HuH-7 (cell line): ENCODE results near the gene GUCA2A.

Experiments
- DNase-seq: peaks from one replicate; pipeline ENCODE4 v3.0.0; 2011; ENCODE audit warnings: low spot score

The GUCA2A gene

GRCh38 chr1:42153624-42154023 is 10.9 kb downstream of the GUCA2A start:
- no peak for DNase-seq

DNA sequence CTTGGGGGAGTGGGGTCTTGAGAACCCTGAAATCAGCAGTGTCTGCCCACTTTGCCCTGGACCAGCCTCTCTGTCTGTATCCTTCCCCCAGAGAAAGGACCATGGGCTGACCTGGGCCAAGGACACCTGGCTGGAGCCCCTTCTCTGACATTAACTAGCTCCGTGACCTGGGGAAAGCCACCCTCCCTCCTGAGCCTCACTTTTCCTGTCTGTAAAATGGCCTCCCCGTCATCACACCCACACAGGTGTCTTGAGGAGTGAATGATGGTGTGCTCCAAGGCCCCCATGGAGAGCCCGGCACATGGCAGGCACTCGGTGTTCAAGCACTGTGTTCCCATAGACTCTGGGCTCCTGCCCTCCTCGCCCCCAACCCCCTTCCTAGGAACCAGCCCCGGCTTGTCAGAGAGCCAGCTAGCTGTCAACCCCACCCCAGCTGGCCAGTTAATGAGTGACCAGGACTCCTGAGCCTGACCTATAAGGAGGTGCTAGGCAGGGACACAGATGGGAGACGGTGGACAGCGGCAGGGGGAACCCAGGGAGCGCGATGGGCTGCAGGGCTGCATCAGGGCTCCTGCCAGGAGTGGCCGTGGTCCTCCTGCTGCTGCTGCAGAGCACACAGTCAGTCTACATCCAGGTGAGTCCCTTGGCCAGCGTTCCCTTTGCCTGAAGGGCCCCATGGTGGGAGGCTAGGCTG is 11.5 kb downstream of the GUCA2A start, which contains the start of gene GUCA2B:
Gene GUCA2B (plus strand): TSS at position 504 of the 694 bp plus-strand sequence. CDS start 41 bp downstream, at position 545.
- no peak for DNase-seq

- DNase-seq, result no peak
Observed at GRCh38 chr1:42152119-42152518, 12.4 kb downstream of the GUCA2A start.

DNA sequence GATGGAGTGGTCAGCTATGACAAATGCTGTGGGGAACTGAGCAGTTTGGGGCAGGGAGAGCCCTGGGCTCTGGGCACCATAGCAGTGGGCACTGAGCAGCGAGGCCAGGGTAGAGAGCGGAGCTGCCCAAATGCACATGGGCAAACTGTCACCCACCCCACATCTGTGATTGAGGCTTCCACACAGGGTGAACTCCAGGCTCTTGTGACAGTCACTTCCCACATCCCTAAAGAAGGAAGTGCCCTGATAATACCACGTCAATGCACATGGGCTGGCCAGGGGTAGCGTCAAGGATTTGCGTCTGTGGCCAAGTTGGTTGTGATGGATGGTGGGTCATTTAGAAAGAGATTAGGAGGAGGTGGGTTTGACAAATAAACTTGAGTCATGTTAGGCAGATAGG is 13.9 kb downstream of the GUCA2A start:
- no peak for DNase-seq

GRCh38 chr1:42148166-42148565 is 16.4 kb downstream of the GUCA2A start:
- no peak for DNase-seq

DNA sequence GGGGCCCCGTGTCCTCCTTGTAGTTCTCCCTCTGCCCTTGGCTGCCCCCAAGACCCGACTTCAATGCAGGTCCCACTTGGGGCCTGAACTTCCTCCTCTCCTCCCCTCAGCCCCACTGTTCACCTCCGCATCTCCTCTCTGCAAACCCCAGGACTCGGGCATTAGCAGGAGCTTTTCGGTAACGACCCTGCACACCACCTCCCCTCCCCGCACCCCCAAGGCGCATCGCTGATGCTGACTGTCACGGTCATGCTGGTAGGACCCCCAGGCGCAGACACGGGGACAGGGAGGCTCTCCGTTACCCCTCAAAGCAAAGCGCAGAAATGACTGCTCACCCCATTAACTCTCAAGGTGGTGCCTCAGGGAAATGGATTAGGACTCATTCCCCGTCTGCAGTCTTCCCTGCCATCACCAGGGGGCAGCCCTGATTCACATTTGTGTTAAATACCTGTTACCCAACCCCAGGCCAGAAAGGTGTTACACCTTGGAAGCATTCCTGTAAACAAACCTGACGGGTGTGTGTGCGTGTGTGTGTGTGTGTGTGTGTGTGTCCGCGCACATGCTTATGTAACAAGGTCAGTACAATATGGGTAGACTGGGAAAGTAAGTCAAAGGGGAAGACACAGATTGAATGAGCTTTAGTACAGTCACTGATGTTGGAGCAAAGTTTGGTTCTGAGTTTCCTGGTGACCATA is 17.8 kb downstream of the GUCA2A start:
- peak; percentile 83 for DNase-seq

- DNase-seq, result no peak
Observed at GRCh38 chr1:42145764-42146625, 18.6 kb downstream of the GUCA2A start.

GRCh38 chr1:42145389-42145716 is 19.2 kb downstream of the GUCA2A start:
- DNase-seq, result no peak

GRCh38 chr1:42144711-42145388 is 19.7 kb downstream of the GUCA2A start:
- DNase-seq, result no peak

GRCh38 chr1:42143896-42144710 is 20.4 kb downstream of the GUCA2A start:
- DNase-seq, result no peak

- DNase-seq, result no peak
Observed at GRCh38 chr1:42142894-42143675, 21.5 kb downstream of the GUCA2A start.

DNA sequence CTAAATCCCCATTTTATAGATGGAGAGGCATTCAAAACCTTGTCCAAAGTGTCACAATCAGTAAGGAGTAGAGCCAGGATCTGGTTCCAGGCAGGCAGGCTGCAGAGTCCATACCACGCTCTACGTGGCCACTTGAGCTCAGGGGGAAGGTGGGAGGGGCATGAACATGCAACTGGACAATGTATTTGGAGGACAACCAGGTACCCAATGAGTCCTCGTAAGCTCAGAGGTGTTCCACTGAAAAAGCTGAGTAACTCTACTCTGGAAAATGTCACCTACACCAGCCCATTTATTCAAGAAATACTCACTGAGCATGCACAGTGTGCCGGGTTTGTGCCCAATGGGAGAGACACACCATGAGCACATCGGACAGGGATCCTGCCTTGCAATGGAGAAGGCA is 22.6 kb downstream of the GUCA2A start:
- DNase-seq, result no peak

DNA sequence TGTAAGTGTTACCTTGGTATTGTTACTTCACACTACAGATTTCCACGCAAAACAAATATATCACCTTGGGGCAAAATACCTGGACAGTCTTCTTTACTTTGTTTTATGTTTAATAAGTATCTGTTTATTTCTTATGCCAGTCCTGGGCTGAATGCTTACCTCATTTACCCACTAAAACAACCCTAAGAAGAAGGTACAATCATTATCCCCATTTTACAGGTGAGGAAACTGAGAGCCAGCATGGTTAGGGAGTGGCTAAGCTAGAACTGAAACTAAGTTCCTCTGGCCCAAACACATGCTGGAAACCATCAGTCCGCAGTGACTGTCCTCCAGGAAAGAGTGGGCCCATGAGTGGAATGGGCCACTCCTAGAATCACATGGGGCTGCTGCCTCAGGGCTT is 24.4 kb downstream of the GUCA2A start:
- DNase-seq, result no peak

DNA sequence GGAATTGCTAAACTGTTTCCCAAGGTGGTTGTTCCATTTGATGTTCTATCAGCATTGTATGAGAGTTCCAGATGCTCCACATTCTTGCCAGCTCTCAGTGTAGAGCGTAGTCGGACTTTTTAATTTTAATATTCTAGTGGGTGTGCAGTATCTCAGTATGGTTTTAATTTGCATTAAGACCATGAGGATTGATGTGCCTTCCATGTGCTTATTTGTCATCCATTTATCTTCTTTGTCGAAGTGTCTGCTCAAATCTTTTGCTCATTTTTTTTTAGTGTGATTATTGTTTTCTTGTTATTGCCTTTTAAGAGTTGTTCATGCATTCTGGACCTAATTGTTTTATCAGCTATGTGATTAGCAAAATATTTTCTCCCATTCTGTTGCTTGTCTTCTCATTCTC is 25.1 kb downstream of the GUCA2A start:
- no peak for DNase-seq

GRCh38 chr1:42138586-42138985 is 26.0 kb downstream of the GUCA2A start:
- DNase-seq, result no peak

DNA sequence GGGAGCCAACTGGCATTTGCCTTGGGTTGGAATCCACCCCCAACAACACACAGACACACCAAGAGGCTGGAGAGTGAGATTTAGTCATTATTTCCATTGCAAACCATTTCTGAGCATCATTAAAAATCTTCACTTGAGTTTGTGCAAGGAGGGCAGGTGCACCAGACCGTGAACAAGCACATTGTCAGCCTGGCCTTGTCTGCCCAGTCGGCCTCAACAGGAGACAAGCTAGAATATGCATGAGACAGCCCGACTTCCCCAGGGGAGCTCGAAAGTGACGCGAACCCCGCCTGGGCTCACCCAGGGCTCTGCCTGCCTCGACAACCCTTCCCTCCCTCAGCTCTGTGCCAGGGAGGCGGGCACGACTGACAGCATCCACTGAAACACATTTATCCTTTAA is 26.8 kb downstream of the GUCA2A start:
- no peak for DNase-seq

GRCh38 chr1:42136466-42136865 is 28.1 kb downstream of the GUCA2A start:
- DNase-seq, result no peak

DNA sequence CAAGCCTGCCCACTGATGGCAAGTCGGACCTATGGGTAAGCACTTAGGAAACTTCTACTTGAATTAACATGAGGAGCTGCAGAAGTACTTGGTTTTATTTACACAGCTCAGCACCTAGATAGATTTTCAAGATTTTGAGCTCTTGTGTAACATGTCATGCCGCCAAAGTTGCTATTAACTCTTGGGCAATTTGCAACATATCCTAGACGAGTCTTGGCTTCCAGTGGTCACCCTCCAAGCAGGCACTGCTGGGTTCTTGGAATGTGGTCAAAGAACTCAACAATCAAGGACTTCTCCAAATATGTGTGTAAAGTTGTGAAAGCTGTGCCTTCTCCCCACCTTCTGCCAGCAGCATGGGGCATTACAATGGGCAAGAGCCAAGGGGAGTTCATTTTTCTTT is 29.1 kb downstream of the GUCA2A start:
- no peak for DNase-seq

DNA sequence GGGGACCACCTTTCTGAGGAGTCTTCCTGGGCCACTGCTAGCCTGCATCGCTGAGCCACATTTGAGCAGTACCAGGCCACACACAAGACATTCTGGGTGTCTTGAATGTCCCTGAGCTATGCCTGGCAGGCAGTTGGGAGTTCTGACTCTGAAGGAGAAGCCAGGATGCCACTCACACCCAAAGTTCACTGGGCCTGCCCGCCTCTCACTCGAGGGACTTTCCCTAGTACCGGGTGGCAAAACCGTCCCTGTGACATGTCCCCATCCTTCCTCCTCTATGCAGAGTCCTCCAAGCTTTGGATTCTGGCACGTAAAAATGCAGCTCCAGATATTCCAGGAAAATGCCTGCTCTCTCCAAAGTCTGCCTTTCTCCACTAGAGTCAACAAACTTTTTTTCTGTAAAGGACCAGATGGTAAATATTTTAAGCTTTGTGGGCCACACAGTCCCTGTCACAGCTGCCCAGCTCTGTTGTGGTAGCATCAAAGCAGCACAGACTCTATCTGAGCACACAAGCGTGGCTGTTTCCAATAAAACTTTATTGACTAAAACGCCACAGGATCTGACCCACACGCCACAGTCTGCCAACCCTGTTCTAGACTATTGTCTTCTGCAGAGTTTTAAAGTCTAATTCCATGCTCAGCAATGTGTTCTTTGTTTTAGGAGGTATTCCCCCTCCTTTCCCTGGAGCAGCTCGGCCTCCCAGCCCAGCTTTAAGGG is 30.6 kb downstream of the GUCA2A start:
- no peak for DNase-seq

DNA sequence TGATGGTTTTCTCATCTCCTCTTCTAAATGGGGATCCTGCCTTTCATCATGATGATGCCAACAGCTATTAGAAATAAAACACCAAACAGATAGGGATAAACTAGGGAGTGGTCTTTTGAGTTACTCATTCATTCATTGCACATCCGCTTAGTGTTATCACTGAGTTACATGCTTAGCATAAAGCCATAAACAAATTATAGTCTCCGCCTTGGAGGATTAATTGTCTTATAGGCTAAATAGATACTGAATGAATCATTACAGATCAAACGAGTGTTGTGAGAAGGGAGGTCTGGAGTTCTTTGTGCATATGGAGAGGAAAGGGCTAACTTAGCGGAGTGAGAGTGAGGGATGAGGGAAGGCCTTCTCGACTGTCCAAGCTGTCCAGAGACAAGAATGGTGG is 31.2 kb downstream of the GUCA2A start:
- DNase-seq, result no peak
